IMR-90 (cell line): Measurements from ENCODE around the gene MS4A15. TPM values are rescaled to one million over a fixed set of nuclear protein-coding genes. Genes with fewer than 3 reads are reported as not detected.

Experiments
- ATAC-seq: fragments of 200-7000 bp; cut with Tn5 transposase; 2 replicates; pipeline ENCODE4 v1.9.1; 2020; ENCODE audit warnings: low read depth, mild to moderate bottlenecking, moderate library complexity
- BruUV-seq: library from RNA; stranded (reverse); fragments of 400-500 nt; replicated peaks from 2 replicates; lab custom pipeline; 2021; lab: Mats Ljungman, UMichigan
- CTCF ChIA-PET: fragments of 300-600 bp; formaldehyde crosslinking; extraction: SDS; loops from one replicate; lab custom pipeline; 2021; ENCODE audit warnings: antibody characterized with exemption; lab: Yijun Ruan, JAX
- POLR2A ChIA-PET: fragments of 300-600 bp; sonication (Branson Sonifier 250); formaldehyde crosslinking; loops from one replicate; lab custom pipeline; 2022; ENCODE audit warnings: antibody characterized with exemption; ENCODE audit not compliant: unreplicated experiment; lab: Charles Lee
- DNase-seq: peaks from one replicate; pipeline ENCODE4 v3.0.0; 2013
- H2AFZ ChIP-seq: replicated peaks from 2 replicates; pipeline ENCODE3; 2013; ENCODE audit warnings: low read length, mild to moderate bottlenecking; ENCODE audit not compliant: poor library complexity
- H2AK5ac ChIP-seq: 2 replicates; pipeline ENCODE4 v1.6.1; 2013; ENCODE audit warnings: low read depth, low read length, inconsistent platforms
- H2AK9ac ChIP-seq: replicated peaks from 2 replicates; pipeline ENCODE3; 2013; ENCODE audit warnings: mild to moderate bottlenecking, low read depth, low read length, moderate library complexity; ENCODE audit not compliant: poor library complexity
- H2BK120ac ChIP-seq: 2 replicates; pipeline ENCODE4 v1.6.1; 2013; ENCODE audit warnings: low read depth, low read length, inconsistent platforms
- H2BK15ac ChIP-seq: 3 replicates; pipeline ENCODE4 v1.6.1; 2013; ENCODE audit warnings: low read depth, low read length, inconsistent platforms
- H2BK20ac ChIP-seq: 2 replicates; pipeline ENCODE4 v1.6.1; 2013; ENCODE audit warnings: low read depth, mild to moderate bottlenecking, inconsistent platforms, low read length, moderate library complexity
- H2BK5ac ChIP-seq: 2 replicates; pipeline ENCODE4 v1.6.1; 2013; ENCODE audit warnings: mild to moderate bottlenecking, low read depth, low read length, inconsistent platforms; ENCODE audit not compliant: poor library complexity, severe bottlenecking
- H3K14ac ChIP-seq: replicated peaks from 2 replicates; pipeline ENCODE4 v1.6.1; 2013; ENCODE audit warnings: low read depth, low read length, inconsistent platforms
- H3K18ac ChIP-seq: 2 replicates; pipeline ENCODE4 v1.6.1; 2013; ENCODE audit warnings: low read depth, low read length, control low read depth
- H3K23ac ChIP-seq: 2 replicates; pipeline ENCODE4 v1.6.1; 2013; ENCODE audit warnings: low read depth, low read length, inconsistent platforms
- H3K27ac ChIP-seq: 2 replicates; pipeline ENCODE4 v1.5.1; 2013; ENCODE audit warnings: mild to moderate bottlenecking, control low read depth, low read length; ENCODE audit not compliant: insufficient read depth
- H3K27me3 ChIP-seq: 2 replicates; pipeline ENCODE4 v1.6.1; 2013; ENCODE audit warnings: low read length; ENCODE audit not compliant: control insufficient read depth, insufficient read depth
- H3K36me3 ChIP-seq: 2 replicates; pipeline ENCODE4 v1.6.1; 2013; ENCODE audit warnings: low read length, mixed read lengths; ENCODE audit not compliant: control insufficient read depth, insufficient read depth
- H3K4ac ChIP-seq: 2 replicates; pipeline ENCODE4 v1.6.1; 2013; ENCODE audit warnings: low read depth, low read length, inconsistent platforms
- H3K4me1 ChIP-seq: 2 replicates; pipeline ENCODE4 v1.6.1; 2013; ENCODE audit warnings: low read length, mixed read lengths; ENCODE audit not compliant: control insufficient read depth, insufficient read depth
- H3K4me2 ChIP-seq: 2 replicates; pipeline ENCODE4 v1.6.1; 2013; ENCODE audit warnings: low read depth, mild to moderate bottlenecking, control low read depth, low read length, moderate library complexity
- H3K4me3 ChIP-seq: 2 replicates; pipeline ENCODE4 v1.5.1; 2013; ENCODE audit warnings: low read depth, mild to moderate bottlenecking, control low read depth, low read length, moderate library complexity; ENCODE audit not compliant: insufficient read depth
- H3K56ac ChIP-seq: 2 replicates; pipeline ENCODE4 v1.6.1; 2013; ENCODE audit warnings: low read length, inconsistent platforms; ENCODE audit not compliant: insufficient read depth; ENCODE audit errors: extremely low read depth
- H3K79me1 ChIP-seq, 2 experiments: 2 replicates each; pipeline ENCODE4 v1.6.1; 2013; ENCODE audit warnings: low read length in 2 of 2, inconsistent platforms in 1 of 2, low read depth in 1 of 2
- H3K9ac ChIP-seq: 2 replicates; pipeline ENCODE4 v1.6.1; 2013; ENCODE audit warnings: low read depth, low read length, control low read depth
- H3K9me1 ChIP-seq: 2 replicates; pipeline ENCODE4 v1.6.1; 2013; ENCODE audit warnings: low read length, inconsistent platforms; ENCODE audit not compliant: insufficient read depth
- H3K9me3 ChIP-seq: 2 replicates; pipeline ENCODE4 v1.6.1; 2013; ENCODE audit warnings: low read length; ENCODE audit not compliant: control insufficient read depth, insufficient read depth
- H4K20me1 ChIP-seq: 2 replicates; pipeline ENCODE4 v1.6.1; 2013; ENCODE audit warnings: low read length, inconsistent platforms; ENCODE audit not compliant: insufficient read depth
- H4K5ac ChIP-seq: 2 replicates; pipeline ENCODE4 v1.6.1; 2013; ENCODE audit warnings: mild to moderate bottlenecking, low read depth, low read length, control low read depth
- H4K8ac ChIP-seq, 2 experiments: 2 replicates each; pipeline ENCODE4 v1.6.1; 2013; ENCODE audit warnings: low read depth in 2 of 2, low read length in 2 of 2, control low read depth in 1 of 2, inconsistent platforms in 1 of 2
- H4K91ac ChIP-seq: 2 replicates; pipeline ENCODE4 v1.6.1; 2013; ENCODE audit warnings: low read depth, low read length, inconsistent platforms; ENCODE audit not compliant: insufficient read depth
- MAFK ChIP-seq: IDR thresholded peaks from 2 replicates; pipeline ENCODE4 v1.6.1; 2012; ENCODE audit warnings: low read depth, low read length, improper control_type of control experiment
- MAZ ChIP-seq: IDR thresholded peaks from 2 replicates; pipeline ENCODE4 v1.6.1; 2012; ENCODE audit warnings: low read depth, mild to moderate bottlenecking, low read length, improper control_type of control experiment, moderate library complexity, borderline replicate concordance
- RFX5 ChIP-seq: IDR thresholded peaks from 2 replicates; pipeline ENCODE4 v1.8.0; 2012; ENCODE audit warnings: low read depth, mild to moderate bottlenecking, low read length, moderate library complexity
- SMC3 ChIP-seq: fragments of 150-350 bp; IDR thresholded peaks from 2 replicates; pipeline ENCODE4 v1.6.1; 2016; ENCODE audit warnings: low read depth, mild to moderate bottlenecking, antibody characterized with exemption, low read length, moderate library complexity
- WGBS, 2 experiments: methylation state at CpG; one replicate each; pipeline versions ENCODE4 v1.1.5 to v1.1.7; 2013; ENCODE audit warnings: missing lambda C conversion rate in 2 of 2; ENCODE audit not compliant: insufficient read length in 1 of 2; ENCODE audit errors: extremely low coverage in 2 of 2; 5-methylcytosine and 5-hydroxymethylcytosine counted together
- dilution Hi-C: fragments of 300-500 bp; cut with HindIII; formaldehyde crosslinking; loops from one replicate; pipeline ENCODE4 v1.14.3; 2018; ENCODE audit warnings: low sequenced_read_pairs; ENCODE audit not compliant: unreplicated experiment
- in situ Hi-C: fragments of 300-500 bp; cut with MboI; formaldehyde crosslinking; loops from 3 replicates; pipeline ENCODE4 v1.14.3; 2019; ENCODE audit warnings: low sequenced_read_pairs, inconsistent platforms, mixed read lengths
- intact Hi-C: fragments of 100-400 bp; cut with micrococcal nuclease; formaldehyde crosslinking; loops from 2 replicates; pipeline ENCODE4 v1.10.0; 2022
- polyA plus RNA-seq, 3 experiments: library from polyadenylated mRNA; depleted of rRNA; stranded (reverse); fragments of >200 nt; gene quantifications; 2 replicates each; pipeline ENCODE4 v1.2.3, GENCODE V29; 2012; ENCODE audit warnings: low replicate concordance in 1 of 3
- total RNA-seq: library from RNA; depleted of rRNA; stranded (reverse); fragments of >200 nt; gene quantifications from 2 replicates; pipeline ENCODE4 v1.2.3, GENCODE V29; 2012
- TF ChIP-seq, protein P1 (sequence below): conservative IDR thresholded peaks from 2 replicates; pipeline ENCODE4 v1.5.1; 2012; ENCODE audit warnings: mild to moderate bottlenecking, low read depth, low read length, improper control_type of control experiment

The MS4A15 gene
- total and polyA plus RNA-seq, 2 of the 4 experiments (the other 2 are of a cell fraction): not detected

DNA sequence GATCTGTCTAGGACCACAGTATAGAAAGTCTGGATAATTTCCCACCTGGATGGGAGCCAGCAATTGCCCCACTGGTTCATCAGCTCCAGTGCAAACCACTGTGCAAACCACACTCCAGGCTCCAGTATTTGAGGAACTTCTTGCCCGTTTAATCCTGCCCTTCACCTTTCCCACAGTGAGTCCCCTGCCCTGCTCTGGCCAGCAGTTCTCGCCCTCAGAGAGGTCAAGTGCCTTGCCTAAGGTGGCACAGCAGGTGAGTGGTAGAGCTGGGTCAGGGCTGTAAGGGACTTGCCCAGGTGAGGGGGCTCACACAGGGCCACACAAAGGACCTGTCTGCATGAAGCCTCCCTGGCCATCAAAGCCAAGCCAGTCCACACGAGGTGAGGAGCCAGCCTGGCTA, 52.6 kb downstream of the MS4A15 start:
- CTCF ChIA-PET: no interaction called here
- POLR2A ChIA-PET: no interaction called here

More for the DNA sequence above, 52.6 kb downstream of the MS4A15 start:
- H4K91ac ChIP-seq: no peak overlapping the region
- H3K4me2 ChIP-seq: no peak overlapping the region
- BruUV-seq: no TSS peak
- peaks cover 16% of the 10 kb centered on the region for H3K27me3 ChIP-seq
- no peak overlapping the region for H3K18ac ChIP-seq
- no peak overlapping the region for H2BK5ac ChIP-seq
- H4K5ac ChIP-seq: no peak overlapping the region
- H3K9me1 ChIP-seq: no peaks in the 10 kb centered on the region
- H3K14ac ChIP-seq: no peak overlapping the region
- no peak overlapping the region for H2BK15ac ChIP-seq
- no peak overlapping the region for H3K56ac ChIP-seq
- WGBS, 2 experiments: no CpG with 5 or more reads among the region's 3 CpGs
- no peaks in the 10 kb centered on the region for H4K20me1 ChIP-seq
- dilution Hi-C loops: no loop called here
- DNase-seq: no peak
- H3K36me3 ChIP-seq: no peaks in the 10 kb centered on the region
- H3K4me1 ChIP-seq: no peaks in the 10 kb centered on the region
- H2AFZ ChIP-seq: no peak overlapping the region
- intact Hi-C loops: no loop called here
- H3K4ac ChIP-seq: no peak overlapping the region
- no peak for ATAC-seq
- no peak overlapping the region for H2BK20ac ChIP-seq
- H2BK120ac ChIP-seq: no peak overlapping the region
- H3K79me1 ChIP-seq: no peaks in the 10 kb centered on the region
- H3K27ac ChIP-seq: no peak overlapping the region
- TF ChIP-seq RFX5 (no peak), MAZ (no peak), SMC3 (no peak), MAFK (no peak)
- TF ChIP-seq, protein P1, sequence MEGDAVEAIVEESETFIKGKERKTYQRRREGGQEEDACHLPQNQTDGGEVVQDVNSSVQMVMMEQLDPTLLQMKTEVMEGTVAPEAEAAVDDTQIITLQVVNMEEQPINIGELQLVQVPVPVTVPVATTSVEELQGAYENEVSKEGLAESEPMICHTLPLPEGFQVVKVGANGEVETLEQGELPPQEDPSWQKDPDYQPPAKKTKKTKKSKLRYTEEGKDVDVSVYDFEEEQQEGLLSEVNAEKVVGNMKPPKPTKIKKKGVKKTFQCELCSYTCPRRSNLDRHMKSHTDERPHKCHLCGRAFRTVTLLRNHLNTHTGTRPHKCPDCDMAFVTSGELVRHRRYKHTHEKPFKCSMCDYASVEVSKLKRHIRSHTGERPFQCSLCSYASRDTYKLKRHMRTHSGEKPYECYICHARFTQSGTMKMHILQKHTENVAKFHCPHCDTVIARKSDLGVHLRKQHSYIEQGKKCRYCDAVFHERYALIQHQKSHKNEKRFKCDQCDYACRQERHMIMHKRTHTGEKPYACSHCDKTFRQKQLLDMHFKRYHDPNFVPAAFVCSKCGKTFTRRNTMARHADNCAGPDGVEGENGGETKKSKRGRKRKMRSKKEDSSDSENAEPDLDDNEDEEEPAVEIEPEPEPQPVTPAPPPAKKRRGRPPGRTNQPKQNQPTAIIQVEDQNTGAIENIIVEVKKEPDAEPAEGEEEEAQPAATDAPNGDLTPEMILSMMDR: no peak
- no peak overlapping the region for H2AK9ac ChIP-seq
- in situ Hi-C loops: no loop called here
- H2AK5ac ChIP-seq: no peak overlapping the region
- no peak overlapping the region for H3K9ac ChIP-seq
- no peak overlapping the region for H3K23ac ChIP-seq
- H4K8ac ChIP-seq: no peak overlapping the region
- H3K9me3 ChIP-seq: no peaks in the 10 kb centered on the region
- H3K4me3 ChIP-seq: no peak overlapping the region
